Stromal cell of bone marrow (primary cell): Measurements from ENCODE around the gene ROMO1.

Source experiments
- DNase-seq: peaks from one replicate; pipeline ENCODE4 v3.0.0-alpha.2; 2012; ENCODE audit warnings: low read depth

The ROMO1 gene

DNA sequence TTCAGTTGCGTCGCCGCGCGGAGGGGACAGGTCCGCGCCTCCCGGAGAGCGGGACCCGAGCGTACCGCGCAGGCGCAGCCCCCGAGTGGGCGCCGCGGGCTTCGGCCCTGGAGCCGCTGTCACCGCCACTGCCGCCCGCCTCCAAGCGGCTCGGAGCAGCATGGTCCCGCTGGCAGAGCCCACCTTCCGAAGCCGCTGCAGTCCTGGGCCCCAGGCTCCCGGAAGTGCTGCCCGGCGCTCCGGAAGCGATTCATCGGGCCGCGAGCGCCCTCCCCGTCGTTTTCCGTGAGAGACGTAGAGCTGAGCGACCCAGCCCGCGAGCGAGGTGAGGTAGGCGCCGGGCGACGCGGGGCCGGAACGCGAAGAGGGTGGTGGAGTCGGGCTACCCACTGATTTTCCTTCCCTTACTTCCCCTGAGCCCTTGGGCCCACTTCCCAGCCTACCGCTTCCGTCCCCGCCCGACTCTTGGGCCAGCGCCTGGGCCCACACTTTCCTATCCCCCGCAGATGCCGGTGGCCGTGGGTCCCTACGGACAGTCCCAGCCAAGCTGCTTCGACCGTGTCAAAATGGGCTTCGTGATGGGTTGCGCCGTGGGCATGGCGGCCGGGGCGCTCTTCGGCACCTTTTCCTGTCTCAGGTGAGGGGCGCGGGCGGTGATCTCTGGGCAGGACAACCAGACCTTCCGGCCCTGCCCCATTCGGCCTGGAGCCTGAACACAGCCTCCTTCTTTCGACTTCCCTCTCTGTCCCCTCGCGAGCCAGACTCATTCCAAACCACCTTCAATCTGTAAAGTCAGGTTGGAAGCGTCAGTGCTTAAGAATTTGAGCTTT lies at the start of gene ROMO1, which contains the start of gene NFS1:
Gene ROMO1 (plus strand): TSS at position 279 of the 830 bp plus-strand sequence. CDS start 228 bp downstream, at position 507.
Gene NFS1 (minus strand): TSS at position 226 of the 830 bp plus-strand sequence. CDS start 64 bp downstream, at position 162.
- peak; percentile 67 for DNase-seq

DNA sequence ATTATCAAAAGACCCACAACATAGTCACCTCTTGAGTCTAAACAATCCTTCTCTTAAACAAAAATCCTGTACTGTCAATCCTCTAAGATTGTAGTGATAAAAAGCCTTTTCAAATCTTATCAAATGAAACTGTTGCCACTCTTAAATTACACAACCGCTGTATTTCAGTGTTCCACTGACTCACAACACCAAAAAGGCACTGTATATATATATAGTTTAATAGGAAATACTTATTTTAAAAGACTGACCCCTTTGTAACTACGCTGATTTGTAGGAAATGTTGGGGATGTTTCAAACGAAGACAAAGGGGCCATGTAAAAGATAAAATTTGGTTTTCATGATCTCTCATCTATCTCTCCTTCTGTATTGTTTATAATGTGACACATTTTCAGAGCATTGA lies 48.6 kb upstream of the ROMO1 start:
- DNase-seq, result no peak

DNA sequence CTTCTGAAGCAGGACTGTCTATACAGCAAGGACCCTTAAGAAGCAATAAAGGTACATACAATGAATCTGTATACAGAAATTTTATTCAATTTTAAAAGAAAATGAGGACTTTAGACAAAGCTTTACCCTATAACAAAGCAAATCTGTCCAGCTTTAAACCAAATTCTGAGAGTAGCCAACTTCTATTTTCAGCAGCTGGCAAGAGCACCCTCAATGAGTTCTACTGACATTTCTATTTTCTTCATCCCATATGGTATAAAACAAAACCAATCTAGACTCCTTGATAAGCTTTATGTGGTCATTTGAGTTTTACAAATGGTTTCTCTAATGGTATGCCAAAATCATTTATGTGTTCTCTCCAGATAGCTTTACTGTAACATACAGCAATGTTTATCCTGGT lies 47.2 kb upstream of the ROMO1 start:
- DNase-seq, result no peak

DNA sequence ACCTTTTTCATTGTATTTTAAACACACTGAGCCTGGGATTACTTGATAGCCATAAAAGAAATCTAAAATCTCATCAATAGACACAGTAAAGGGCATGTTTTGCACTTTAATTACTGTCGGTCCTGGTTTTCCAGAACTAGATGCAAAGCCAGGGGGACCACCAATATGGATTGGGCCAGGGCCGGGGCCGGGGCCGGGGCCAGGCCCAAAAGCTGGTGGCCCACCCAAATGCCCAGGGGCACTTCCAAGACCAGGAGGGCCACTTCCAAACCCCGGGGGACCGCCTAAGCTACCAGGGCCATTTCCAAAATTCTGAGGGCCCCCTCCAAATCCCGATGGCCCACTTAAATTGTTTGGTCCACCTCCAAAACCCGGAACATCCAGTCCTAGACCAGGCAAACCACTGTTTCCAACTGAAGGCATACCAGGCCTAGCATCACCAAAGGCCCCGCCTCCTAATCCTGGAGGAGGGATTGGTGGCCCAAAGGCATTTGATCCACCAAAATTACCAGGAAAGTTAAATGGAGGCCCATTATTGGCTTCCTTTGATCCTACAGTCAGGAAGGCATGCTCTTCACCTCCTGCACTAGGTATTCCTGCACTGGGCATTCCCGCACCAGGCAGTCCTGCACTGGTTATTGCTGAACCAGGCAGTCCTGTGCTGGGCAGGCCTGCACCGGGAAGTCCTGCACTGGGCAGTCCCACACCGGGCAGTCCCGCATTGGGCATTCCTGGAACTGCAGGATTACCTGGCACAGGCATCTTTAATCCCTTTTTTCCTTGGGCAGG lies 46.4 kb upstream of the ROMO1 start:
- DNase-seq, result no peak

DNA sequence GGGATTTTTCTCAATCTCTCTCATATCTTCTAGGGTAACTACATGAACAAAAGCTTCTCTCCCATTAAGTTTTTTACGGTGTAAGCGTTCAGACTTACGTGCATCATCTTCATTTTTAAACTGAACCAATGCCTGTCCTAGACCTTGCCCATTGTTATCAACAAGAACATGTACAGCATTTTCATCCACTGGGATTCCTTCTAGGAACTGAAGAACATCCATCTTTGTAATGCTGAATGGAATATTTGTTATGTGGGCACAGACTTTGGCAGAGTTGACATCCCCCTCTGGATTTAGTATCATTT lies 45.8 kb upstream of the ROMO1 start:
- no peak for DNase-seq

DNA sequence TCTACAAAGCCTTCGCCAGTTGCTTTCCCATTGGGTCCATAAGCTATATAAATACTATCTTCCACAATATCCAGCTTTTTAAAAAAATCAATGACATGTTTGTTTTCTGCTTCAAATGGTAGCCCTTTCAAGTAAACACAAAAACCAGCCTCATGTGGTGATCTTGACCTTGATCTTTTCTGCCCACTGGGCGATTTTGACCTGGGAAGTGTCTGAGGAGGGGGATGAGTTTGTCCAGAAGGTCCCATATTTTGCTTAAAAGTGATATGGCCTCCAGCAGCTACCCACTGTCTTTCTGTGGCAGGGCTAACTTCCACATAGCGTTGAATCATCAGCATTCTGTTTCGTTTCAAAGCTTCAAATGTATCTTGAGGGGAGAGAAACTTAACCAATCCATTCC lies 45.3 kb upstream of the ROMO1 start:
- no peak for DNase-seq

DNA sequence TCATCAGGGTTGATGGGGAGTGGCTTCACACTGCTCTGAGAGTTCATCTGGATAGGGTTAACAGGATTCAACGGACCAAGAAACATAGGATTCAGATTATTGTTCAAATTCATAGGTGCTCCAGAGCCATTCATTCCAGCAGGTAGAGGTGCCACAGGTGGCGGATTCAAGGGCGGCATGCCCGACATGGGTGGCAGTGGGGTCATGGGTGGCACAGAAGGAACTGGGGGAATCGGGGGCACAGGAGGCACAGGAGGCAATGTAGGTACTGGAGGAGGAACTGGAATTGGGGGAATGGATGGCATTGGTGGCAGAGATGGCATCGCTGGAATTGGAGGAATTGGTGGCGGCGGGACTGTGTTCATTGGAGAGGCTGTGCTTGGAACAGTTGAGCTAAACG lies 44.8 kb upstream of the ROMO1 start:
- DNase-seq, result no peak

DNA sequence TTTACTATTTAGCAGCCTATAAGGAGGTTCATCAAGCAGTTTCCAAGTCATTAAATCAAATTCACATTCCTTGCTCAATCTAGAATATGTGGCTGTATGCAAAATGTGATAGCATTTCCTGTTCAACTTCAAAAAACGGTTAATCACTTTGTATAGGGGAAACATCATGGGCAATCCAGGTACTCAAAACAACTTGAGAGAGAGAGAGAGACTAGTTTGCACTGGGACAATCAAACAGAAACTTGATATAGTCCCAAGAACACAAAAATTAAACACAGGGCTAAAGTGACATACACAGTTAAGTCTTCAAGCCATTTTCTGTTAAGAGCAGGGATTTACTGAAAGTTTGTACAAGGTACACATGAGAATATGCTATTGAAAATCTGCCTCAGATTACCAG lies 41.9 kb upstream of the ROMO1 start:
- no peak for DNase-seq

DNA sequence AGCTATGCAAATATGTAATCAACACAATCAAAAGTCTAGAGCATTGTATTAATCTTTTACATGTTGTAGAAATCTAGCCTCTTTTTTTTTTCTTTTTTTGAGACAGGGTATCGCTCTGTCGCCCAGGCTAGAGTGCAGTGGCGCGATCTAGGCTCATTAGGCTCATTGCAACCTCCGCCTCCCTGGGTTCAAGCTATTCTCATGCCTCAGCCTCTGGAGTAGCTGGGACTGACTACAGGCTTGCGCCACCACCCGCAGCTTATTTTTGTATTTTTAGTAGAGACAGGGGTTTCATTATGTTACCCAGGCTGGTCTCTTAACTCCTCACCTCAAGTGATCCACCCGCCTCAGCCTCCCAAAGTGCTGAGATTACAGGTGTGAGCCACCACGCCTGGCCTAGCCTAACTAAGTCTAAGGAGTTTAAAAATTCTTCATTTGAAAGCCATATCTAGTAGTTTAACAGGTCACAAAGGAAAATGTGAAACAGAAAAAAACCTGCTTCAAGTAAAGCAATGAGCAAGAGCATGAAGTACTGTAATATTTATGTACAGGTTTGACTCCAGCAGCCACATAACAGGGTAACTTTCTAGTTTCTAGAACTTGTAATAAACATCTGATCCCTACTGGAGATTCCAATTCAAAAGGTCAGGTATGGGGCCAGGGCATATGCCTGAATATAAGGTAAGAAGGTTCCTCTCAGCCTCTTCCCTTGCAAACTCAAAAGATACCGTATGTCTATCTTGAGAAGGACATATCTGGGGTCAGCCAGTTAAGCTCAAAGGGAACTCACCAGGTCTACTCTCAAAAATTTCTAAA lies 38.9 kb upstream of the ROMO1 start:
- no peak for DNase-seq

DNA sequence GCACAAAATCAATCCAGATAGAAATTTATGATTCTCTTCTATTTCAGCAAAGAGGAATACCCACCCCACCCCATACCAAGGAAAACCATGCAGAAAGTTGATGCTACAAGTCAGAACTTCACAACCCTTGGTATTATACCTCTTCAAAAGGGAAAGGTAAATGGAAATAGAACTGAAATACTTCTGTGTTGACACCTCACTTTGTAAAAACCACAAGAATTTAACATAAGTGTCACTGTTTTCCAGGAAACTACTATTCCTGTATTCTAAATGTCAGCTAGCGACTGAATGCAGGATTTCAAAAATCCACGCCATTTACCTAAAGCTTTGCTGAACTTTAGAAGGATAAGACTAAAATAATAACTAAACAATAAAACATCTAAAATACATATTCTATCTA lies 38.2 kb upstream of the ROMO1 start:
- no peak for DNase-seq

DNA sequence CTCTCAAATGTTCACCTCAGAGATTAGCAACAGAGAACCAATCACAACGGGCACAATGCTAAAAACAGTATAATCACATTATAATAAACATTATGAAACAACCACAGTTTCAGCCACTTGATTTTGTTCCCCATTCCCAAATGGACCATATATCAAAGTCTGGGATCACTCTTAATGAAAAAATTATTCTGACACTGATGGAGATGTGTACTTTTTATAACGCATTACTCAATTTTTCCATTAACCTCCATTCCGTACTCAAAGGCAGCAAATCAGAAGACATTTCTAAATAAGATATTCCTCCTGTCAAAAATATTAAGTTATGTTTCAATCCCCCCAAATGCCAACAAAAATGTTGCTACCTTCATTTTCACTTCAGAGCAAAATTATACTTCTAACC lies 37.3 kb upstream of the ROMO1 start:
- DNase-seq, result no peak

DNA sequence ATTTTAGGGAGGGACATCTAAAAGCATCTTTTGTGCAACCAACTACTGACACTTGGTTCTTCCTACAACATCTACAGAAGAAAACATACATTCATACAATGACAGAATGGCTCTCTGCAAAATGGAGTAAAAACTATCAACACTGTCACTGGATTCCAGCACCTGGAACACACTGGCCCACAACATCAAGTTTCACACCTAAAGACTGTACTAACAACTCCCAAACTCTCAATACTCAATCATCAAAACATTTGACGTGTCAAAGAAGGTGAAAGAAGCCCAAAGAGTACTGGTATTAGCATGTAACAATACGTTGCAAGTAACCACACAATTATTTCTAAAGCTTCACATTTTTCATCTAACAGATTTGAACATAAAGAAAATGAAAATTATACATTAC lies 36.7 kb upstream of the ROMO1 start:
- DNase-seq, result no peak

DNA sequence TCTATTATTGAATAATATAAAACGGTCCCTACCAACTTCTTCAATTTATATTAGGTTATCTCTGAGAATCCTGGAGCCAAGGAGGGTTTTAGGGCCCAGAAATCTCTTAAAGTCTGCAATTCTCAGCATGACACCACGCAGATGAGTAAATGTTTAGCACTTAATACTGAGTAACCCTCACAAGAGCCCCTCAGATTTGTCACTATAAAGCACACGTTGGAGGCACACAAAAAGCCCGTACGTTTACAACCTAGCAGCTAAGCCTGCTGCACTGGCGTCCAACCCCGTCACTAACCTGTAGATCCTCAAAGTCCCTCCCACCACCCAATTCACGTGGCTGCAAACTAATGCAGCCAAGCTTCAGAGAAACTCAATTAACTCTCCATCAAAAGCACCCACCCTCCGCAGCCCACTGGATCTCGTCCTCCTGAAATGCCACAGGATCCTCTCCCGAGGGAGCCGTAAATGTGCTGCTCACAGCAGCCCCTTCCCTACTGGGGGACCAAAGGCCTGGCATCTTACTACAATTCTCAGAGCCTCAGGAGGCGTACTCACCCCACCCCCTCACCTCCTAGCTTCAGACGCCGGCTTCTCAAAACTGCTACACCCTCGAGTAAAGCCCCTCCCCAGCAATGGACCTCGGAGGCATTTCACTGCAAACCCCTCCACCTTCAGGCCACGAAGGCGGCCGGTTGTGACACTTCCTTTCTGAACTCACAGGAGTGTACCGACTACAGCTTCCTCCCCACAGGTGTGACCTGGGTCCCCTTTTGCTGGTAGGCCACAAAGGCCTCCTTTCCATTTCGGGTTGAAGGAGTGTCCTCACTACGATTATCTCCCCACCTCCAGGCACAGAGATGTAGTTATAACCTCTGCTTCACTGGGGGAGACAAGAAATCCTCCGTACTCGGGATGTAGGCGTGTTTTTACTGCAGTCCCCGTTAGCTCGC lies 35.4 kb upstream of the ROMO1 start:
- DNase-seq, result peak; percentile 7

DNA sequence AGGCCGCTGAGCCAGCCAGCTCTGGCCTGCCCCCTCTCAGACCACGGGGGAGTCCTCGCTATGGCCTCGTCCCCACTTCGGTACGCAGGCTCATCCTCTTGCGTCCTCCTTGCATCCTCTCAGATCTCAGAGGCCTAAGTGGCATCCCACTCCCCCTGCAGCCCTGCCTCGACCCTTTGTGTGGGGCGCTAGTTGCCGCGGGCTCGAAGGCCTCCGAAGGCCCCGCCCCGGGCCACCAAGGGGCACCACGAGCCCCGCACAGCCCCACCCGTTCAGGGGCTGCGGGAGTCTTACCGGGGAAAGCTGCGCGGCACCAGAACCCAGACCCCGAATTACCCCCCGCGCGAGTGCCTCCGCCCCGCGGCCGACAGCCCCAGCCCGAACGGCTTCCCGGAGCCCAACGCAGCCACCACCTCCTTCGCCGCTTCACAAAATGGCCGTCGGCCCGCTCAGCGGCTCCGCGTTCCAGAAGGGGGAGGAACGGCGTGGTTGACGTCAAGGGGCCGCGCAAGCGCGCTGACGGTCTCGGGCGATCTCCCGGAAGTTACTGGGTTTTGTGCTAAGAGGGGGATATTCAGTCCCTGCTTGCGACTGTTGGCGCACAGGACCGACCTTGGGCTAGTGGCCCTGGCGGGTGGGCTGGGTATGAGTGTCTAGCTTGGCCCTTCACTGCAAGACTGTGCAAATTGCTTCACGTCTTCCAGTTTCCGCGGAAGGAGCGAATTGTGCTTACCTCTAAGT lies 34.6 kb upstream of the ROMO1 start, which contains the start of the genes CPNE1 and RBM12:
Gene CPNE1 (minus strand): TSS at position 435 of the 741 bp plus-strand sequence. CDS start 31,977 bp downstream, outside the sequence.
Gene RBM12 (minus strand): TSS at position 435 of the 741 bp plus-strand sequence. CDS start 9,578 bp downstream, outside the sequence.
- DNase-seq, result peak; percentile 81

DNA sequence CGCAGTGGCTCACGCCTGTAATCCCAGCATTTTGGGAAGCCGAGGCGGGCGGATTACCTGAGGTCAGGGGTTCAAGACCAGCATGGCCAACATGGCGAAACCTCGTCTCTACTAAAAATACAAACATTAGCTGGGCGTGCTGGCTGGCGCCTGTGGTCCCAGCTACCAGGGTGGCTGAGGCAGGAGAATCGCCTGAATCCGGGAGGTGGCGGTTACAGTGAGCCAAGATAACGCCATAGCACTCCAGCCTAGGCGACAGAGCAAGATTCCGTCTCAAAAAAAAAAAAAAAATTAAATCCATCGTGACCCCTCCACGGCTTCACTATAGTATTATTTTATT lies 33.3 kb upstream of the ROMO1 start:
- DNase-seq, result no peak

DNA sequence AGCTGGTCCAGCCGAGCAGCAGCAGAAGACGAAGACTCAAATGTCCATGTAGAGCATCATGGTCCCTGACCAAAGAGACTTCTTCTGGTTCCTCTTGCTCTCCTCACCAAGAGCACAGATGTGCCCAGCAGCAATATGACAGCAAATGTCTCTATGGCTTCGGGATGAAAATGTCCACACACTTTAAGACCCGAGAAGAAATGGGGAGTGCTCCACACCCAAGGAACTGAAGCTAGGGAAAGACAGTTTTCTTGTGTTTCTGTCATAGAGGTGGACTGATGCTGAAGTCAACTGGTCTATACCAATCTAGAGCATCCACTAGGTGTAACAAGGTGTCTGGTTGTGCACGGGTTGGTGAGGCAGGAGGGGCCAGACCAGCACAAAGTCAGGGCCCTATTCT lies 30.0 kb upstream of the ROMO1 start:
- no peak for DNase-seq

DNA sequence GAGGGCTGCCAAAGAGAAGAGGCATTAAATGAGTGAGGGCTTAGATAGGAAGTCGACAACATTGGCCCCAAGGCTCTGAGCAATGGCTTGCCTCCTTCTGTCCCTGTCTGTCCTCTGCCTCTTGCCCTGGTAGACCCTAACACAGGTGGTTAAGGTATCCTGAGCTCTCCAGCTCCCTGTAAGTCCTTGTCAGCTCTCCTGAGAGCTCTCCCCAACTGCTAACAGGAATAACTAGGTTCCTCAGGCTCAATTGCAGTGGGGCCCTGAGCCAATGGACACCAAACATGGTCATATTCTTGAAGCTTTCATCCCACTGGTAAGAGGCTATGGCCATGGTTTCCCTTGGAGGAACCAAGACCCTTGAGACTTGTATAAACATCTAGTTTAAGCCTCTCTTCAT lies 29.5 kb upstream of the ROMO1 start:
- DNase-seq, result no peak

DNA sequence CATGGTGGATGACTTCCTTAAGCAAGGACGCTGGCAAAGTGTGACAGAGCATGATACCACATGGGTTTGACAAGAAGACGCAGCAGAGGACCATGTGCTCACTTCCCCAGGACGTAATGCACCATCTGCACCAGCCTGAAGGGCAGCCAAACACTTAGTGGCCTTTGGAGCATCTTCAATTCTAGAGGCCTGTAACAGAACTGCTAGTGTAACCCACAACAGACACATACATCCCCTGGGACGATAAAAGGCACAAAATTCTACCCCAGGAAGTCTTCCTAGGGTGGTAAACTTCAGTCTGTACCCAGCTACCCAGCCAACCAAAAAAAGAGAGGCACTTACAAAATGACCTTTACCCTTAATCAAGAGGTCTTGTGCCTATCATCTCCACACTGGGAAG lies 25.3 kb upstream of the ROMO1 start:
- no peak for DNase-seq

DNA sequence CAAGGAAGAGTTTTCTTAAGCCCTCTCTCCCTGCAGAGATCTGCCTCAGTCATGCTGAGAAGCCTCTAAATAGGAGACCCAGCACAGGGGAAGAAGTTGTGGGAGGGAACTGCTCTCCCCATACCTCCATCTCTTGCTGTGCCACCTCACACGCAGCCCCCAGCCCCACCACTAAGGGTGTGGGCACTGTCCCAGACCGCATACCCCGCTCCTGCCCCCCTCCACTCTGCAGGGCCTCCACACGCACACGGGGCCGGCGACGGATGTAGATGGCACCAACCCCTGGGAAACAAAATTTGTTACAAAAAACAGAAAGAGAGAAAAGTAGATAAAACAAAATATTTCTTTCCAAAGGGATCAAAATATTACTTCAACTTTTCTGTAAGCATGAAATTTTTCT lies 24.3 kb upstream of the ROMO1 start:
- DNase-seq, result no peak

DNA sequence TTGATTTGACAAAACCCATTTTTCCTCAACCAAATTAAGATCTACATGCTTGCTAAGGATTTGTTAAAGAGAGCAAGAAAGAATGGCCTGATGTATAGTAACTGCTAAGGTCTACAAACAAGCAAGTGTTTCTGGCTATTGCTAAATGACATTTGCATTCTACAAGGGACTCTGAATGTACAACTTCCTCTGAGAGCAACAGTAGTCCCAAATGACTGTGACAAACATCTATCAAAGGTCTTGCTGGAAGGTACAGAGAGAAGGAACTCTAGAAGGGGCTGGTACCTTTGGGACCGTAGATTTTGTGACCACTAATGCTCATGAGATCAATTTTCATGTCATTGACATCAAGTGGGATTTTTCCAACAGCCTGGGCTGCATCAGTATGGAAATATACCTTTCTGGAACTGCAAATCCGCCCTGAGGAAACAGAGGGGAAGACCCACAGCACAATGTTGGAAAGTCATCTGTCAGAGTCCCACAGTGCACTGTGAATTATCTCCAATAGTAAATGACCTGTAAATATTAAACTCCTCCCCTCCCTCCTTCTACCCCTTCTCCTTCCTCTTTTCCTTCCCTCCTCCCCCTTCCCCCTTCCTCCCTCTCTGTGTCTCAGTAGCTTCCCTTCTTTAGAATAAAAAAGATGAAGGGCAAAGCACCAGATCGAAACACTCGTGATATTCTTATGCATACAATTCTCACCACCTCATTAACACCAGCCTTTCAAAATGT lies 18.6 kb upstream of the ROMO1 start:
- no peak for DNase-seq
